Myocyte (in vitro differentiated cells): ENCODE data around the gene HYPK. TPM values are rescaled to one million over a fixed set of nuclear protein-coding genes. Genes with fewer than 3 reads are reported as not detected.
A peak's percentile ranks its signal among the peaks of the same experiment; 100 is the strongest.

Experiments
- DNase-seq: peaks from one replicate; pipeline ENCODE4 v3.0.0-alpha.2; 2012; ENCODE audit warnings: low read depth
- polyA plus RNA-seq: library from polyadenylated mRNA; unstranded; fragments of >200 nt; gene quantifications from one replicate; pipeline ENCODE4 v1.2.1, GENCODE V29; 2012; ENCODE audit warnings: missing spikeins
- total RNA-seq: library from RNA; depleted of rRNA; stranded (reverse); fragments of >200 nt; gene quantifications from 2 replicates; pipeline ENCODE4 v1.2.3, GENCODE V29; 2014

The HYPK gene, protein sequence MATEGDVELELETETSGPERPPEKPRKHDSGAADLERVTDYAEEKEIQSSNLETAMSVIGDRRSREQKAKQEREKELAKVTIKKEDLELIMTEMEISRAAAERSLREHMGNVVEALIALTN
- 16.3 and 16.8 TPM in 2 replicates for total RNA-seq
- polyA plus RNA-seq: 3.8 TPM

DNA sequence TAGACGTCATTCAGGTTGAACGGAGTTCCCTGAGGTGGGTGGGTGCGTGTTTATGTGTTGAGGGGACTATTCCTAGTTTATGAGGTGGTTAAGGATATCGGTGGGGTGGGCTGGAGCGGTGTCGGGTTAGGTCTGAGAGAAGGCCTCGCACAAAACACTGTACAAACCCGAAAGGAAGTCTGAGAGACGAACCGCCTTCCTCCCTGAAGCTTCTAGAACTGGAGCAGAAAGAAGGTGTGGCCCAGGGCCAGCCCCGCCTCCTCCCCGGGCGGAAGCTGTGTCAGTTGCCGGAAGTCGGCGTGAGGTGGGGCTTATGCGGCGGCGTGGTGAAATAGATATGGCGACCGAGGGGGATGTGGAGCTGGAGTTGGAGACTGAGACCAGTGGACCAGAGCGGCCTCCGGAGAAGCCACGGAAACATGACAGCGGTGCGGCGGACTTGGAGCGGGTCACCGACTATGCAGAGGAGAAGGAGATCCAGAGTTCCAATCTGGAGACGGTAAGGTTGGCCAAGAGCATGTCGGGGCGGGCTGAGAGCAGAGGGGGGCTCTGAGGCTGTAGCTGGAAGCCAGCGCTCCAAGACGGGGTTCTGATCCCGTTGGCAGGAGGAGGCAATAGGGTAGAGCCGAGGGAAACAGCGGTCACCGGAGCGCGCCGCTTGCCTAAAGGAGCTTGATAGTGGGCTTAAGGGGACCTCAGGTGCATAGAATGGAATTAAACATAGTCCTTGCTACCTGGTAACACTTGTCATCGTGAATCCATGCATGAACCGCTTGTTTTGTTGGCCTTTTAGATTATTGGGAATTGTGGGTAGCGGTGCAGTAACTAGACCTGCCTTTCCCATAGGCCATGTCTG, at the start of gene HYPK:
TSS of gene HYPK (plus strand) at position 314 of the 856 bp plus-strand sequence. CDS start at position 338, 24 bp downstream.
- peak; percentile 90 for DNase-seq

DNA sequence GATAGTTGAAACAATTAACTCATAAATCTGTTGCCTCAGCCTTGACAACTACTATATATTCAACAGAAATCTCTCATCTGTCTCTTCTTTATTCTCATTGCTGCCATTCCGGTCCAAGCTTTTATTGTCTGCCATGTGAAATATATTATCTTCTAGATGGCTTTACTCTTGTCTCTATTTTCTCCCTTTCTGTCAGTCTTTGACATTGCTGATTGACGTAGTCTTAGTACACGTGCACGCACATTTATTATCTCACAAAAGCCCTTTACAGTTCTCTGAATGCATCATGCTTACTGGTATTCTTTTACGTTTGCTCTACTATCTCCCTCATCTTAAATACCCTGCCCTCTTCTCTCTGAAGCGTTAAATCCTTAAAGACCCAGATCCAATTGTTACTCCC, 48.5 kb upstream of the HYPK start:
- no peak for DNase-seq

DNA sequence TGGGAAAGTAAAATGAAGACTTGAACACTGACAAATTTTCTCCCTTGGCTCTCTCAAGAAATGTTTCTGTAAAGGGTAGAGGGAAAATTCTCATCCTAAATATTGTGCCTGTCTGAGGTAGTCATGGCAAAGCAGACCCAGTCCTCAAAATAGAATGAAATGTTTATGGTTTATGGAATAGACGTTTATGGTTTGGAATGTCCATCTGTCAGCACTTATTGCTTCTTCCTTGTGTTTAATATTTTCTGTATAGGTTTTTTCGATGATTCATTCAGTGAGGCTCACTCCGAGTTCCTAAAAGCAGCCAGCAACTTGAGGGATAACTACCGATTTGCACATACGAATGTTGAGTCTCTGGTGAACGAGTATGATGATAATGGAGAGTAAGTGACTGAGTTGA, 37.6 kb upstream of the HYPK start:
- DNase-seq: no peak

DNA sequence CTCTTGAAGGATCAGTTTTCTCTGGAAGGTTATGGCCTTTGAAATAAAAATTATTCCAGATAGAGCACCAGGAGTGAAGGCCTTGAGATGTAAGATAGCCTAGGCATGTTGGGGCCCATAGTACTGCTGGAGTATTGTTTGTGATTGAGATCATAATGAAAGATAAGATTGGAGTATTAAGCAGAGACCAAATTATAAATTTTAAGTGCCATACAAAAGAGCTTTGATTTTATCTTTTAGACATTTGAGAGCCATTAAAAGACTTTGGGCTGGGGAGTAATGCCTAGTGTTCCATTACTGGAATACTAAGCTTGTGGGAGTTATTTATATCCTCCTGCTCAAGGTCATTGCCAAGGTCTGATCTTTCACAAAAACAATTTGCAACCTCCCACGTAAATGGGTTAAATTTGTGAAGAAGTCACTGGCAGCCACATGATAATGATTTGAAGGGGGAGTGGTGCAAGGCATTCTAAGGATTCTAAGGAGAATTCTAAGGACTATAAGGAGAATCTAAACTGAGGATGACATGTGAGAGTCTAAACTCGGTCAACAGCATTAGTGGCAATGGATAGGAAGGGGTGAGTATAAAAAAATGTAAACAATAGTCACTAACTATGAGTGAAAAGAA, 36.5 kb upstream of the HYPK start:
- DNase-seq: peak; percentile 17

DNA sequence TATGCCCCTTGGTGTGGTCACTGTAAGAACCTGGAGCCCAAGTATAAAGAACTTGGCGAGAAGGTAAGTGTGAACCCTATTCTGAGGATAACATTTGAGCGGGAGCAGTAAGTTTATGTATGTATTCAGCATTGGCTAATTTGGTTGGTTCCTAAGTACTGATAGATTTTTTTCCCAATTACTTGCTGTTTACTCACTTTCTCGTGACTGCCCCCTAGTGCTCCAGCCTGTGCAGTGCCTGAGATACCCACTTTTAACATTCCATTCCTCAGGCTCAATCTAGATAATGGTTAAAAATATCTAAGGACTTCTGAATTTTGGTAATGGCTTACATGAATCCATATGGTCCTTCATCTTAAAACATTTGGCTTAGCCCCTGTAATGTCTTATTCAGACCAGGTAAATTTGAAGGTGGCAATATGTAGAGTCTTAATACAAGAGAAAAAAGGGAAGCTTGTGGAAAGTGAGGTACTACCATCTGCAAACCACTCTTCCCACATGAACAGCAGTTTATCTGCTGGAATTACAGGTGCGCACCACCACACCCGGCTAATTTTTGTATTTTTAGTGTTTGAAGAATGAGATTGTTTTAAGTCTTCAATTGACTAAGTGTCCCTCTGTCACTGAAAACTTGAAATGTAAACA, 30.7 kb upstream of the HYPK start:
- peak; percentile 58 for DNase-seq

DNA sequence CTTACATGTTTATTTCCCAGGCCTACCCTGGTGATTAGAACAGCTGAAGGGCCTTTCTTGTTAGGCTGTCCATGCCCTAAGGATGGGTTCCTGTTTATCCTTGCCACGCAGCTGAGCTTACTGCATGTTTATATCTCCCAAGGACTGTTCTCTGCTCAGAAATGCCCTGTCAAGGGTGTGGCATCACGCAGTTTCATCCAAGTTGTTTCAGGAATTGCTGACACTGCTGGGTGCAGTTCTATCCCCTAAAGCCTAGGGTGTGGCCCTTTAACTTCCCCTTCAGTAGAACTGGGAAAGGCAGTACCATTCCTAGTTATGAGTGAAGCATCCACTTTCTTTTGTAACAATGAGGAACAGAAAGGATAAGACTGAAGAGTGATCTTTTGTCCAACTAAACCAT, 28.6 kb upstream of the HYPK start:
- DNase-seq: no peak

DNA sequence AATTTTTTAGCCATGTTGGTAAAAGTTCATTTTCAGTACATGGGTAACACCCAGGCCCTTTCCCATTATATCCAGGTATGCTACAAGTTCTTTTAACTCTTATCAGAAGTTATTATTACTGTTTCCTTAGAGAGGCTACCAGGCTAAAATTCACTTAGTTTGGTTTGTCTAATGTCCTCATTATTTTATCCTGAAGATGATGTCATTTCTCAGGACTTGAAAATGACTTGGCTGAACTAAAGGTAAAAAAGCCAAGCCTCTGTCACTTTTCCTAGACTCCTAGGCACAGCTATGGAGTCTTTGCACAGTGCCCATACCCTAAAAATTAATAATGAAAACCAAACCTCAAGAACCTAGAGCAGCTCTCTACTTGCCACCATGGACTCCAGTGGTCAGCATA, 27.8 kb upstream of the HYPK start:
- no peak for DNase-seq

DNA sequence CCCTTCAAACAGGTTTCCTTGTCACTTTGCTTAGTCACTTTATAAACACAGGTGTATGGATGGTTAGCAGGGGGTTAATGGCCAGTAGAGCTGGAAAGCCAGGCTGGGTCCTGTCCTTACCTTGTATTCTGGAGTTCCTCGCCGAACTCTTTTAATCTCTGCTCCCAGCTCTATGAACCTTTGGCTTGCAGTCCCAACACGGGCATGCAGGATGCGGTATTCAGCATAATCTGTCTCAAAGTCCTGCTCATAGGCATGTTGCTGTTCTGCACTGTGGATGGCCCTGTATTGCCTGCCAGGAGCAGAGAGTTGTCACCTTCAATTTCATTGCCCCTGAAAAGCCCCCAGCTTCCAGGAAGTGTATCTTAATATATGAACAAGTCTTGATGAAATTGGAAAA, 26.3 kb upstream of the HYPK start:
- no peak for DNase-seq

DNA sequence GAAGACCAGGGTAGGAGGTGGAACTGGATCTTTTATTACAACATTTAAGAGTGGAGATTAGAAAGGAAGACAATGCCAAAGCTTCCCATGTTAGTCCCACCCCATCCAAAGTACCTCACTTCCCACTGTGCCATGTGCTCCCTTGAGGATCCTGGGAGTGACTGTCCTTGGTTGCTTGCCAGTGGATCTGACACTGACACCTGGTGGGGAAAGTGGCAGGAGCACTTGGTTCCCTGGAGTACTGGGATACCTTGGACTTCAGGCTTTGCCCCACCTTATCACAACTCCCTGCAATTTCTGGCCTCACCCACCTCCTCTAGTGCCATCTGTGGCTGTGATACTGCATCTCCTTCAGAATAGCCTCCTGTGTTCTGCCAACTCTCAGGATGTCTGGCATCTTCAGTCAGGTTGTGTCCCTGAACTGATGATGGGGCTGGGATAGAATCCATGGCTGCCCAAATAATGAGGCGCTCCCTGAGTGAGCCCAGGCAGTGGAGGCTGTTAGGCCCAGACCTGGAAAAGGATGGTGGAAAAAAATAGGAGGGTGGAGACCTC, 24.9 kb upstream of the HYPK start:
- DNase-seq: peak; percentile 68

DNA sequence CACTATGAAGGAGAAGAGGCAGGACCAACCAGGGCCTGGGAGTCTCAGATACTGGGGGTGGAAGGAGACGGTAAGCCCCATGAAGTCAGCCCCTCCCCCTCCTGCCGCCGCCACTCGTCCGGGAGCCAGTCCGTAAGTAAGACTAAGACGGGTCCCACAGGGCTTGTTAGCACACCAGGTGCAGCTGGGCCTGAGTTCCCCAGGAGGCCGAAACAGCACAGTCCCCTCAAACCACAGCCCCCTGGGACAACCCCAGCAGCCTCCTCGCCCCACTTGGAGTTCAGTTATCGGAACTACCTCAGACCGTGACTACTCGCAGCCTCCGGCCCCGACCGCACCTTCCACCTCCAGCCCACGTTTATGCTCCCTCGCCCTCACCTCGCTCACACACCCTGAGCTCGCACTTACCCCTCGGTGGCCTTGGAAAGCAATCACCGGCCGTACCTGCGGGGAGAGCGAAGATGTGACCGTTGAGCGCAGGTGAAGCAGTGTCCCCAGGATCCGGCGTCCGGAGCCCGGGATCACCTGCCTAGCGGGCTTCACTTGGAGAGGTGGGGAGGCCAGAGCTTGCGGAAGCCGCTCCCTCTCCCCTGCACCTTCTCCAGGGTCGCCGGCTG, 24.2 kb upstream of the HYPK start:
- no peak for DNase-seq

DNA sequence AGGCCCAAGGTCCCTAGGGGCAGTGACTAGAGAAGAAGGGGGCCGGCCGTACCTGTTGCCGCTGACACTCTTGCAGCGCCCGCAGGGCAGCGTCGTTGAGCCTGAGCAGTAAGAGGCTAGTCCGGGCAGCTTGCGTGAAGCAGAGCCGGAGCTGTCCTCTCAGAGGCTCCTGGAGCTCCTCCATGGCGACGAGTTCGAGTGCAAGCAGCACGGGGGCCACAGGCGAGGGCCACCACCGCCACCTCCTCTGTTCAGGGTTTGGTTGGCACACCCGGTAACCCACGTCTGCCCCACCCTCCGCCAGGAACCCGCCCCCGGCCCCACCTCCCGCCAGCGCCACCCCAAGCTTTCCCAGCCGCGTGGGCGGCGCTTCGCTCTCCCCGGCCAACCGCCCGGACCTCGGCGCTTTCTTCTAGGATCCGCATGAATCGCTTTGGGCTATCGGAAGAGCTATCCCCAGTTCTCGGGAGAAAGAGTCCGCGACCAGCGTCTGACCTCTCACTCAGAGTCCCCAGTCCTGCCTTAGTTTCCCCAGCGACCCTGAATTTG, 23.6 kb upstream of the HYPK start, which contains the start of gene ELL3:
TSS of gene ELL3 (minus strand) at position 249 of the 549 bp plus-strand sequence. CDS start at position 184, 65 bp downstream.
- DNase-seq: no peak

DNA sequence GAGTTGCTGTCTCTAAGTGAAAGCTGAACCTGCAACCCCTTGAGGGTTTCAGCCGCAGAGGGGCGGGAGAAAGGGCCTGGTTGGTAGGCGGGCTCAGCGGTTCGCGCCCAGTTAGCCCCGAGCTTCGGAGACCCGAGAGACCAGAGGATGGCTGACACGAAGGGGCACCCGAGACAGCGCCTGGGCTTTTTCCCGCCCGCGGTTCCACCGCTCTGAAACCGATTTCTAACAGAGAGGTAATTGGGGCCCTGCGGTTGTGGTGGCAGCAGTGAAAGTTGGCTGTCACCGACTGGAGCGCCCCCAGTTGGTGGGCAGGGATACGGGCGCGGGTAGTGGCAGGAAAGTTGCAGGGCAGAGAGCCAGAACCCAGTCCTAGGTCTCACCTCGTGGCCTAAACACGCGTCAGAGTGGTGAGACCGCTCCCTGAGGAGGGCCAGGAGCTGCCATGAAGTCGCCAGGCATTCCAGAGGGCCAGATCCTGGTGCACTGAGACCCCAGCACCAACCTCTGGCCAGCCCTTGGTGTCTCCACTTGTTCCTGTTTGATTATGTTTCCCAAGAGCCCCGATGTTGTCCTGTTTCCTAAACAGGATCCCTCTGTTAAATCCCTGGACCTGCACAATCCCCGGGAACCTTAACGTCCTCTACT, 23.0 kb upstream of the HYPK start:
- DNase-seq: peak; percentile 78

DNA sequence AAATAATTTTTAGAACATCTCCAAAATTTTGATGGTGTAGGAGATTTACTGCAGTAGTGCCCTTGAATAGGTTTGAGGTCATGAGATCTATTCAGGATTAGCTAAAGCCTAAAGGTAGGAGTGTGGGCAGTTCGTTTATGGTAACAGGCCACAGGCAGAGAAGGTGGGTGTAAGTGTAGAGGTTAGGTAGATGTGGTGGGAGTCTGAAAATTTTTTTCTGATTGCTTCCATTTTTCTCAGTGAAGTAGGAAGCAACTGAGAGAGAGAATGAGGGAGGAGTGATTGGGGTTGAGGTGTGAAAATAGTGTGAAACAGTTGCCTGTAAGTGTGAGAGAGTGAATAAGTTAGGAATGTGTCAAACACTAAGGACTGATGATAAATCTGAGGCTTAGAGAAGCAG, 21.4 kb upstream of the HYPK start:
- no peak for DNase-seq

DNA sequence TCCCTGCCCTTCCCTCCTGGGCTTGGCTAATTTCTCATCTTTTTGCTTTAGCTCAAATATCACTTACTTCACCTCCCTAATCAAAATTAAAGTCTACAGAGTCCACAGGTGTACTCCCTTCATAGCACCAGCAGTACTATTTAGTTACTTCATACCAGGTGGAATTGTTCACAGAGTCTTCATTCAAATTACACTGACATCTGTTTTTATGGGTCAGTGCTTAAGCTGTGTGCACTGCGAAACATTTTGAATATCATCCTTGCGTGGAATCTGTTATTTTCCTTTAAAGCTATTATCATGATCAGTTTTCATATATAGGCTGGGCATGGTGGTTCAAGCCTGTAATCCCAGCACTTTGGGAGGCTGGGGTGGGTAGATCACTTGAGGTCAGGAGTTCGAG, 11.0 kb upstream of the HYPK start:
- DNase-seq: no peak

DNA sequence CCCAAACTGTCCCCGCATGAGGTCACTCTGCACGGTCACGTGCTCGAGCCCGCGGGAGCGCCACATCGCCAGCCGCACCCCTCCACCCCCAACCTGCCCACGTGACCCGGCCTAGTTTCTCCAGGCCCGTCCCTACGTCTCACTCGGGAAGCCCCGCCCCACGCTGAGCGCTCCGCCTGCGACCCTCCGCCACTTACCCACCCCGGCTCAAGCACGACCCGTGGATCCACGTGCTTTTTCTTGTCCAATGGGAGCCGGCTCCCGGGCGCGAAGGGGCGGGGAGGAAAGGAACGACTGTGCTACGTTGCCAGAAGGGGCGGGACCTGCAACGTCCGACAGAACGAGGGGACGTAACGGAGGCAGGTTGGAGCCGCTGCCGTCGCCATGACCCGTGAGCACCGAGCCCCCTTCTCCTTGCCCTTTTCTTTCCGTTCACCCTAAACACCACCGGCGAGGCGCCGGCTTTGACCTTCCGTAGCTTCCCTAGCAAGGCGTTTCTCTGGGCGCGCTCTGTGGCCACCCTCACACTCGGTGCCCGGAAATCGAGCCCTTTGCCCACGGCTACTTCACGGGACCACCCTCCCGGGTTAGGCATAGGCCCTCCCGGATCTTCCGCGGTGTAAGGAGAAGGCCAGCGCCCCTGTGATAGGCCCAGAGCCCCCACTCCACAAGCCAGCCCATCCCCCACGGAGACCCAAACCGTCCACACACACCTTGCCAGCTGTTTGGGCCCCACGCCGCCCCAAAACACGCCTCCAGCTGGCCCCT, 8.2 kb upstream of the HYPK start, which contains the start of gene SERF2:
TSS of gene SERF2 (plus strand) at position 328 of the 768 bp plus-strand sequence. CDS start at position 385, 57 bp downstream.
- DNase-seq: peak; percentile 100

DNA sequence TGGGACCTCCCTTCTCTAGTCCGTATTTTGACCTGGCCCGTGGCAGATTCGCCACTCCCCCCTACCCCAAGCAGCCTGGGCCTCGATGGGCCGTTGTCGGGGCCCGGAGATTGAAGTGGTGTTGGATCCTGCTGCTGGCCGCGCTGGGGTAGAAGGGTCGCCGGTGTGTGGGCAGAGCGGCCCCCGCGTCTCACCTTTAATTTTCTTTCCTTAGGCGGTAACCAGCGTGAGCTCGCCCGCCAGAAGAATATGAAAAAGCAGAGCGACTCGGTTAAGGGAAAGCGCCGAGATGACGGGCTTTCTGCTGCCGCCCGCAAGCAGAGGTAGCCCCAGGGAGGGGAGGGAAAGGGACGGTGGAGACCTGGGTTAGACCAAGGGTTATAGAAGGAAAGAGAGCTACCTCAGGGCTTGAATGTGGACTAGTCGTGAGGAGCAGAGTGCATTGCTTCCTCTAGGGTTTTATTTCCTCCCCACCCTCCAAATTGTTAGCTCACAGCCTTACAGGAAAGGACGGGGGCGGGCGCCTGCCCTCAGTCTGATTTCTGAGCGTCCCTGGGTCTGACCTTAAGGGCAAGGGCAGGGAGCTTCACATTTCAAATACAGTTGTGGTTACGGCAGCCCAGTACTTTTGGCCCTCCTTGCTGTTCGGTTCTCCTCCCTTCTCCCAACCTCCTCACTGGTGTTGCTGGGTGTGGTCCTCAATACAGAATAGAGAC, 7.5 kb upstream of the HYPK start:
- DNase-seq: no peak

DNA sequence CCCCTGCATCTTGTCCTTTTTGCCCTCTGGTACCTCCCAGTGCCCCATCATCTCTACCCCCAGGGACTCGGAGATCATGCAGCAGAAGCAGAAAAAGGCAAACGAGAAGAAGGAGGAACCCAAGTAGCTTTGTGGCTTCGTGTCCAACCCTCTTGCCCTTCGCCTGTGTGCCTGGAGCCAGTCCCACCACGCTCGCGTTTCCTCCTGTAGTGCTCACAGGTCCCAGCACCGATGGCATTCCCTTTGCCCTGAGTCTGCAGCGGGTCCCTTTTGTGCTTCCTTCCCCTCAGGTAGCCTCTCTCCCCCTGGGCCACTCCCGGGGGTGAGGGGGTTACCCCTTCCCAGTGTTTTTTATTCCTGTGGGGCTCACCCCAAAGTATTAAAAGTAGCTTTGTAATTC, 6.8 kb upstream of the HYPK start:
- DNase-seq: no peak

DNA sequence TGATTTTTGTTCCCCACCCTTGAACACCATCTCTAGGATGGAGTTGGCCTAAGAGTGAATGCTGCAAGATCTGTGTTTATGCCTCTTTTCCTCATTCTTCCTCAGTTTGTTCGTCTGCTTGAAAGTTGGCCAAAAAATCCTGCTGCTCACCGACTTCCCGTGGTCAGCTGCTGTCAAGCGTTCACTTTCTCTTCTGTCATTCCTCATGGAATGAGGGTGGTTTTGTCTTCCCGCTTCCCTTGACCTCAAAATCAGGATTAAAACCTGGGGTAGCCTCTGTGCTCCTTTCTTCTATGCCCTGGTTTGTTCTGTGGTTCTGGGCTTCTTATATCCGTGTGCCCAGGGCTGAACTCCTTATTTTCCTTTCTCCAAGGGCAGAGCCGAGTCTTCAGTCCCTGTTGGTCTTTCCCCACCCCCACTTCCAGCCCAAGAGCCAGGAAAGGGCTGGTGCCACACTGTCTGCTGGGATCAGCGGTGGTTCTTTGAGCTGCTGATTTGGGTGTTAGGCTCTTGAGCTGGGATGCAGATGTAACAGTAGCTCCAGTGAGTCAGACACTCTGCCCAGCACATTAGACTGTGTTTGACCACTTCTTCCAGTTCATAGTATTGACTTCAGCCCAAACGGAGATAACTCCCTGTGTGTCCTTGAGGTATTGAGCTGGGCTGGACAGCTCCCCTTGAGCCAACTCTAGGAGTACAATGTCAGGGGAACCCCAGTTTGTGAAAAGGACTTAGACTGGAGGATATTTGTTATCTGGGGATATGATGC, 5.9 kb upstream of the HYPK start:
- DNase-seq: peak; percentile 74
